Endometrial microvascular endothelial cells (primary cell): Measurements from ENCODE around the gene CCDC149. TPM values are rescaled to one million over a fixed set of nuclear protein-coding genes. Genes with fewer than 3 reads are reported as not detected.

ENCODE experiments used
- in situ Hi-C: cut with HindIII; loops from 2 replicates; pipeline ENCODE4 v1.10.0; 2017; ENCODE audit warnings: low sequenced_read_pairs, low pct_unique_long_range_greater_than_20kb; ENCODE audit errors: inconsistent ontology term
- total RNA-seq: library from RNA; depleted of rRNA; stranded (reverse); fragments of >200 nt; gene quantifications from one replicate; pipeline ENCODE4 v1.2.3, GENCODE V29; 2015; ENCODE audit errors: inconsistent ontology term

CCDC149 gene
- total RNA-seq, 1 donor from 2014 or later: 2.5 TPM

- in situ Hi-C loops: loop anchor here (25.0 kb wide), 1 partner anchor 91 kb away; no protein-coding TSS in a partner anchor
Measured at GRCh38 chr4:24921491-24921890, 8.6 kb upstream of the CCDC149 start.

GRCh38 chr4:24920008-24920407, 7.2 kb upstream of the CCDC149 start:
- in situ Hi-C loops: loop anchor here (25.0 kb wide), 1 partner anchor 92 kb away; no protein-coding TSS in a partner anchor

GRCh38 chr4:24917076-24917856, 4.4 kb upstream of the CCDC149 start:
- in situ Hi-C loops: loop anchor here (25.0 kb wide), 1 partner anchor 95 kb away; no protein-coding TSS in a partner anchor

- in situ Hi-C loops: loop anchor here (25.0 kb wide), 1 partner anchor 97 kb away; no protein-coding TSS in a partner anchor
Measured at GRCh38 chr4:24915121-24915922, 2.5 kb upstream of the CCDC149 start.

GRCh38 chr4:24914460-24914859, 1.6 kb upstream of the CCDC149 start:
- in situ Hi-C loops: loop anchor here (25.0 kb wide), 1 partner anchor 98 kb away; no protein-coding TSS in a partner anchor

- in situ Hi-C loops: loop anchor here (25.0 kb wide), 1 partner anchor 99 kb away; no protein-coding TSS in a partner anchor
Measured at GRCh38 chr4:24913119-24913485, 260 bp upstream of the CCDC149 start.

GRCh38 chr4:24910499-24910898, 2.3 kb downstream of the CCDC149 start:
- in situ Hi-C loops: loop anchor here (25.0 kb wide), 1 partner anchor 102 kb away; no protein-coding TSS in a partner anchor

GRCh38 chr4:24909606-24910005, 3.2 kb downstream of the CCDC149 start:
- in situ Hi-C loops: loop anchor here (25.0 kb wide), 1 partner anchor 103 kb away; no protein-coding TSS in a partner anchor

- in situ Hi-C loops: no loop called here
Measured at GRCh38 chr4:24897639-24898038, 15.2 kb downstream of the CCDC149 start.

- in situ Hi-C loops: no loop called here
Measured at GRCh38 chr4:24896977-24897376, 15.9 kb downstream of the CCDC149 start.

GRCh38 chr4:24896056-24896455, 16.8 kb downstream of the CCDC149 start:
- in situ Hi-C loops: no loop called here

GRCh38 chr4:24895461-24895860, 17.4 kb downstream of the CCDC149 start:
- in situ Hi-C loops: no loop called here

- in situ Hi-C loops: no loop called here
Measured at GRCh38 chr4:24894846-24895245, 18.0 kb downstream of the CCDC149 start.

- in situ Hi-C loops: no loop called here
Measured at GRCh38 chr4:24894243-24894642, 18.6 kb downstream of the CCDC149 start.

GRCh38 chr4:24892778-24893177, 20.1 kb downstream of the CCDC149 start:
- in situ Hi-C loops: no loop called here

- in situ Hi-C loops: no loop called here
Measured at GRCh38 chr4:24892278-24892677, 20.6 kb downstream of the CCDC149 start.

GRCh38 chr4:24890561-24891126, 22.2 kb downstream of the CCDC149 start:
- in situ Hi-C loops: no loop called here

- in situ Hi-C loops: no loop called here
Measured at GRCh38 chr4:24889991-24890390, 22.9 kb downstream of the CCDC149 start.
